Measurements from ENCODE around the gene CADM2.

DNA sequence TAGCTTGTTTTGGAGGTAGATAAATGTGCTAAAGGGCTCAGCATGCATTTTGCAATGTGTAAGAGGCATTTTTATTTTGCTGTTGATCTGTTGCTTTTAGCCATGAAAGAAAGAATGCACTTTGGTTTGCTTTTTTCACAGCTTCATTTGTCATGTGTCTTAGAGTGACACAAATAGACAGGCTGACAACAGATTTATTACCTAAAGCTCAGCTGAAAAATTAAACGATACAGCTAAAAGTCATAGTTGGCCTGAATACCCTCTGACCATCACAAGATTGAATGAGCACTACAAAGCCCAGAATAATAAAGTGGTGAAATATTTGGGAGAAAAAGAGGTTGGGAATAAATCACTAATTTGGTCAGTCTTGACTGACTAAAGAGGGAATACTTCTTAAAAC lies 723.1 kb downstream of the CADM2 start:
- TF ChIP-seq, protein P1, sequence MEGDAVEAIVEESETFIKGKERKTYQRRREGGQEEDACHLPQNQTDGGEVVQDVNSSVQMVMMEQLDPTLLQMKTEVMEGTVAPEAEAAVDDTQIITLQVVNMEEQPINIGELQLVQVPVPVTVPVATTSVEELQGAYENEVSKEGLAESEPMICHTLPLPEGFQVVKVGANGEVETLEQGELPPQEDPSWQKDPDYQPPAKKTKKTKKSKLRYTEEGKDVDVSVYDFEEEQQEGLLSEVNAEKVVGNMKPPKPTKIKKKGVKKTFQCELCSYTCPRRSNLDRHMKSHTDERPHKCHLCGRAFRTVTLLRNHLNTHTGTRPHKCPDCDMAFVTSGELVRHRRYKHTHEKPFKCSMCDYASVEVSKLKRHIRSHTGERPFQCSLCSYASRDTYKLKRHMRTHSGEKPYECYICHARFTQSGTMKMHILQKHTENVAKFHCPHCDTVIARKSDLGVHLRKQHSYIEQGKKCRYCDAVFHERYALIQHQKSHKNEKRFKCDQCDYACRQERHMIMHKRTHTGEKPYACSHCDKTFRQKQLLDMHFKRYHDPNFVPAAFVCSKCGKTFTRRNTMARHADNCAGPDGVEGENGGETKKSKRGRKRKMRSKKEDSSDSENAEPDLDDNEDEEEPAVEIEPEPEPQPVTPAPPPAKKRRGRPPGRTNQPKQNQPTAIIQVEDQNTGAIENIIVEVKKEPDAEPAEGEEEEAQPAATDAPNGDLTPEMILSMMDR (conservative IDR thresholded peaks at IDR 0.05; ENCODE audit: low read depth, low read length) = no peak
- no peak for TF ChIP-seq EZH2 (IDR thresholded peaks at IDR 0.05; ENCODE audit: low read length, unreplicated experiment)
- TF ChIP-seq EZH2phosphoT487 (IDR thresholded peaks at IDR 0.05; ENCODE audit: borderline replicate concordance, low read length) = no peak
